GM12873 (cell line): ENCODE data around the gene THAP6.

Experiments used
- CTCF ChIP-seq: IDR thresholded peaks from 2 replicates; pipeline ENCODE4 v1.5.1; 2012; ENCODE audit warnings: low read depth, mild to moderate bottlenecking, moderate library complexity, low read length, control low read depth; ENCODE audit not compliant: insufficient read depth; ENCODE audit errors: missing control alignments

The THAP6 gene

GRCh38 chr4:75495476-75495875, 18.8 kb upstream of the THAP6 start:
- no peak for TF ChIP-seq CTCF

DNA sequence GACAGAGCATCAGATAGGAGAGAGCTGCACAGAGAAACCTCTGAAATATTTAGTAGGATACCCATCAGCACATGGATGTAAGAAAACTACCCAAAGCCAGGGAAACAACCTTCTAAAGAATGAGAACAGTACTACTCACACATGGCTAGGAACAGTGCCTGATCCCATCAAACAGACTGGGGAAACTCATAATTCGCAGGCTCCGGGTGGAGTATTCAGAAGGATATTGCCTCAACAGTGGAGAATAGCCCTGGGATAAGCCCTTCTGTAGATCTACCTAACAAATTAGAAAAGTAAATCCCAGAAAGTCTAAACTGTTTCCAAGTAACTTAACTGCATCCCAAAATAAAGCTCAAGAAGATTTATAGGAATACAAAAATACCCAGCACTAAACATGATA, 17.9 kb upstream of the THAP6 start:
- TF ChIP-seq CTCF = no peak

DNA sequence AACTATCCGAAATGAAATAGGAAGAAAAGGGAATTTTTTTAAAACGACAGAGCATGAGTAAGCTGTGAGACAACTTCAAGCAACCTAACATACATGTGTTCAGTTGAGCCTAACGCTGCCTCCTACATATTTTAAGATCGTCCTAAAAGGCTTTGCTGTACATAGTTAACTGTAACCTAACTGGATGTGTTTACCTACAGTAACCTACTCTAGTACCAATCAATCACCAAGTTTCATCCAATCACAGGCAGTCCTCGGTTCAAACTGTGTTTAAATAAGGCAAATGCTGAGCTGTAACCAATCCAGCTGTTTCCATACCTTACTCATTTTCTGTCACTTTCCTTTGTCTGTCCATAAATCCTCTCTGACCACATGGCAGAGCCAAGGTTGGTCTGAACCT, 17.1 kb upstream of the THAP6 start:
- TF ChIP-seq CTCF = no peak

DNA sequence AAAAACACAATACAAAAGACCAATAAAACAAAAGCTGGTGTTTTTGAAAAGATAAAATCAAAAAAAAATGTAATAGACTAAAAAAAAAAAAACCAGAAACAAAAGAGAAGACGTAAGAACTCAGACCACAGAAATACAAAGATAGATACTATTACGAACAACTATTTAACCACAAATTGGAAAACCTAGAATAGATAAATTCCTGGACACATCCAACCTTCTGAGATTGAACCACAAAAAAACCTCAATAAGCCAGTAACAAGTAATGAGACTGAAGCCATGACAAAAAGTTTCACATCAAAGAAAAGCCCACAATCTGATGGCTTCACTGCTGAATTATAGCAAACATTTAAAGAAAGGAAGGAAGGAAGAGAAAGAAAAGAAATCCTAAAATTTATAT, 16.2 kb upstream of the THAP6 start:
- TF ChIP-seq CTCF = no peak

DNA sequence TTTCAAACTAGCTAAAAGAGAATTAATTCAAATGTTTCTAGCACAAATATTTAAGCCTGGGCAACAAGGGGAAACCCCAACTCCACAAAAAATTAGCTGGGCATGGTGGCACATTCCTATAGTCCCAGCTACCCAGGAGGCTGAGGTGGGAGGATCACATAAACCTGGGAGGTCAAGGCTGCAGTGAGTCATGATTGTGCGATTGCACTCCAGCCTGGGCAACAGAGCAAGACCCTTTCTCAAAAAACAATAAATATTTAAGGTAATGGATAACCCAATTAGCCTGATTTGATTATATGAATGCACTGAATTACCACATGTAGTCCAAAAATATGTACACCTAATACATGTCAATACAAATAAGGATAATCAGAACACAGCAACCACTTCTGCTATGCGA, 14.4 kb upstream of the THAP6 start:
- TF ChIP-seq CTCF = no peak

- no peak for TF ChIP-seq CTCF
These were observed 11.6 kb upstream of the THAP6 start for GRCh38 chr4:75502671-75503070.

DNA sequence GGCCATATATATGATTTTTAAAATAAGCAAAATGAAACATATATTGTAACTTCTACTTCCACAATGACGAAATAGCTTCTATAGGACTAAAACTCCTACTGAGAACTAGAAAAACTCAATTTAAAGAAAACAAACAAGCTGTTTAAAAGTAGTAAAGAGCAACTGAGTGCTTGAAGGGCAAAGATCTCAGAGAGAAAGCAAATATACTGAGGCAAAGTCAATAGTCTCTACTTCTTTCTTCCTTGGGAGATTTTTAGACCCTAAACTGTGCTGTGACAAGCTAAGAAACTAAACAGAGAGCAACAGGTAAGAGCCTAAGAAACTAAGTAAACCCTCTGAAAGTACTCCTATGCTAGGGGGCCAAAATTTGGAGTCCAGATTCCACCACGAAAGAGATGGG, 8.6 kb upstream of the THAP6 start:
- no peak for TF ChIP-seq CTCF

DNA sequence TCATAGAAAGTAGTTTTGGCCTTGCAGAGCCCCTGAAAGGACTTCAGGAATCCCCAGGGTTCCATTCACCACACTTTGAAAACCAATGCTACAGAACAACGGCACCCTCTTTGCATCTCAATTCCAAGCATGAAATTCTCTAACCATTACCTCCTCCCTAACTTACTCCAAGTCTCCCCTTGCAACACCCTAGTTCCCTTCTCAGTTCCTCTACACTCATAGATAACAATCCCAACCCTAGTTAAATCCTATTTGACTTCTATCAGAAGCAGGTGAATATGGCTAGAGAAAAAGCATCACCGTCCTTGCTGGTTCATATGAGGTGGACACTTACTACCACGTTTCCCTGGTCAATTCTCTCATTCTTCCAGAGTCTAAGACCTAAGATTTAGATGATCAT, 2.4 kb upstream of the THAP6 start:
- TF ChIP-seq CTCF = no peak
